Measurements from ENCODE around the gene ENC1. TPM values are rescaled to one million over a fixed set of nuclear protein-coding genes. Genes with fewer than 3 reads are reported as not detected.

The ENC1 gene
- total and polyA plus RNA-seq, 10 of the 15 experiments (the other 5 are each of a cell fraction or from before 2014, with no cell fraction given) = 8.2 to 55.5 (median 32.1) TPM

DNA sequence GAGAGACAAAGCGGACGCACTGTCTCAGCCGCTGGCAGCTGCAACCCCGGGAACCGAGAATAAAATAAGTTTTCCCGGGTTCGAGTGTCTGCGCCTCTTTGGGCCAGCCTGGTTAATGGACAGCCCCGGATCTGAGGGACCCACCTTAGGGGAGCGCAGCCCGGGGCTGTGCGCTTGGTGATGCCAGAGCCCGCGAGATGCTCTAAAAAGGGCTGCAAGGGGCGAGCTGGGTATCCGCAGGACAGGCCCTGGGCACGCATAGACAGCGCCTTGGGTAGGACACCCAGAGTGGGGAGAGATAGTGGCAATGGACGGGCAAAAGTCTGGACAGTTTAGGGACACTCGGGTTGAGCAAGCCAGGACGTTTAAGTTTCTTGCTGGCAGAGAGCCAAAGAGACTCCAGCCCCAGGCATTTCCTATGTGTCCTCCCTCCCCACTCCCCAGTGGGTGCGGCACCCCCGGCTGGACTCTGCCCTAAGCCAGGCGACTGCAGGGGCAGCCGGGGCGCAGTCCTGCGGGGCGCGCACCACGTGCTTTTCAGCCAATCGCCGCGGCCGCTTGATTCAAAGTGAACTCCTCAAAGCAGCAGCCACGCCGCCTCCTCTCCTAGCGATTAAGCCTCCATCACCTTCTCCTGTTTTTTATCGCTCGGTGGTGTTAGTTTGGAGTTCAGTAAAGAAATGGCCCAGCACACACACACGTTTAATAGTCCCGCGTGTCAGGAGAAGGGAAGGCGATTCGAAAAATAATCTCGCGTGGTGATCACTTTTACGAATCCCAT lies 616 bp upstream of the ENC1 start (continued):
- TF ChIP-seq, protein P1, sequence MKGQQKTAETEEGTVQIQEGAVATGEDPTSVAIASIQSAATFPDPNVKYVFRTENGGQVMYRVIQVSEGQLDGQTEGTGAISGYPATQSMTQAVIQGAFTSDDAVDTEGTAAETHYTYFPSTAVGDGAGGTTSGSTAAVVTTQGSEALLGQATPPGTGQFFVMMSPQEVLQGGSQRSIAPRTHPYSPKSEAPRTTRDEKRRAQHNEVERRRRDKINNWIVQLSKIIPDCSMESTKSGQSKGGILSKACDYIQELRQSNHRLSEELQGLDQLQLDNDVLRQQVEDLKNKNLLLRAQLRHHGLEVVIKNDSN (IDR thresholded peaks at IDR 0.05; ENCODE audit: borderline replicate concordance, extremely low read length, insufficient read depth, low read depth, low read length) = peak; percentile 78
- TF ChIP-seq RAD51 (IDR thresholded peaks at IDR 0.05) (peak; percentile 65), RFX5 (IDR thresholded peaks at IDR 0.05; ENCODE audit: low read depth, low read length) (no peak), BACH1 (IDR thresholded peaks at IDR 0.05; ENCODE audit: borderline replicate concordance) (no peak), HDAC2 (IDR thresholded peaks at IDR 0.05) (no peak), ZBED1 (IDR thresholded peaks at IDR 0.05; ENCODE audit: borderline replicate concordance) (no peak), FOXM1 (IDR thresholded peaks at IDR 0.05; ENCODE audit: low read depth, low read length) (peak; percentile 50; the same call in 1 of the 2 replicates), BHLHE40 (IDR thresholded peaks at IDR 0.05; ENCODE audit: borderline replicate concordance in 1 of 2, low read depth in 2 of 2, low read length in 1 of 2) (no peak), POLR2AphosphoS5 (IDR thresholded peaks at IDR 0.05; ENCODE audit: low read length) (no peak), POLR2AphosphoS2 (IDR thresholded peaks at IDR 0.05; ENCODE audit: low read depth, low read length) (no peak), EZH2 (IDR thresholded peaks at IDR 0.05; ENCODE audit: borderline replicate concordance, control insufficient read depth, low read depth, low read length) (no peak)
- TF ChIP-seq, protein P2, sequence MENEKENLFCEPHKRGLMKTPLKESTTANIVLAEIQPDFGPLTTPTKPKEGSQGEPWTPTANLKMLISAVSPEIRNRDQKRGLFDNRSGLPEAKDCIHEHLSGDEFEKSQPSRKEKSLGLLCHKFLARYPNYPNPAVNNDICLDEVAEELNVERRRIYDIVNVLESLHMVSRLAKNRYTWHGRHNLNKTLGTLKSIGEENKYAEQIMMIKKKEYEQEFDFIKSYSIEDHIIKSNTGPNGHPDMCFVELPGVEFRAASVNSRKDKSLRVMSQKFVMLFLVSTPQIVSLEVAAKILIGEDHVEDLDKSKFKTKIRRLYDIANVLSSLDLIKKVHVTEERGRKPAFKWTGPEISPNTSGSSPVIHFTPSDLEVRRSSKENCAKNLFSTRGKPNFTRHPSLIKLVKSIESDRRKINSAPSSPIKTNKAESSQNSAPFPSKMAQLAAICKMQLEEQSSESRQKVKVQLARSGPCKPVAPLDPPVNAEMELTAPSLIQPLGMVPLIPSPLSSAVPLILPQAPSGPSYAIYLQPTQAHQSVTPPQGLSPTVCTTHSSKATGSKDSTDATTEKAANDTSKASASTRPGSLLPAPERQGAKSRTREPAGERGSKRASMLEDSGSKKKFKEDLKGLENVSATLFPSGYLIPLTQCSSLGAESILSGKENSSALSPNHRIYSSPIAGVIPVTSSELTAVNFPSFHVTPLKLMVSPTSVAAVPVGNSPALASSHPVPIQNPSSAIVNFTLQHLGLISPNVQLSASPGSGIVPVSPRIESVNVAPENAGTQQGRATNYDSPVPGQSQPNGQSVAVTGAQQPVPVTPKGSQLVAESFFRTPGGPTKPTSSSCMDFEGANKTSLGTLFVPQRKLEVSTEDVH (IDR thresholded peaks at IDR 0.05; ENCODE audit: low read depth, partially characterized antibody) = no peak
- TF ChIP-seq, protein P3, sequence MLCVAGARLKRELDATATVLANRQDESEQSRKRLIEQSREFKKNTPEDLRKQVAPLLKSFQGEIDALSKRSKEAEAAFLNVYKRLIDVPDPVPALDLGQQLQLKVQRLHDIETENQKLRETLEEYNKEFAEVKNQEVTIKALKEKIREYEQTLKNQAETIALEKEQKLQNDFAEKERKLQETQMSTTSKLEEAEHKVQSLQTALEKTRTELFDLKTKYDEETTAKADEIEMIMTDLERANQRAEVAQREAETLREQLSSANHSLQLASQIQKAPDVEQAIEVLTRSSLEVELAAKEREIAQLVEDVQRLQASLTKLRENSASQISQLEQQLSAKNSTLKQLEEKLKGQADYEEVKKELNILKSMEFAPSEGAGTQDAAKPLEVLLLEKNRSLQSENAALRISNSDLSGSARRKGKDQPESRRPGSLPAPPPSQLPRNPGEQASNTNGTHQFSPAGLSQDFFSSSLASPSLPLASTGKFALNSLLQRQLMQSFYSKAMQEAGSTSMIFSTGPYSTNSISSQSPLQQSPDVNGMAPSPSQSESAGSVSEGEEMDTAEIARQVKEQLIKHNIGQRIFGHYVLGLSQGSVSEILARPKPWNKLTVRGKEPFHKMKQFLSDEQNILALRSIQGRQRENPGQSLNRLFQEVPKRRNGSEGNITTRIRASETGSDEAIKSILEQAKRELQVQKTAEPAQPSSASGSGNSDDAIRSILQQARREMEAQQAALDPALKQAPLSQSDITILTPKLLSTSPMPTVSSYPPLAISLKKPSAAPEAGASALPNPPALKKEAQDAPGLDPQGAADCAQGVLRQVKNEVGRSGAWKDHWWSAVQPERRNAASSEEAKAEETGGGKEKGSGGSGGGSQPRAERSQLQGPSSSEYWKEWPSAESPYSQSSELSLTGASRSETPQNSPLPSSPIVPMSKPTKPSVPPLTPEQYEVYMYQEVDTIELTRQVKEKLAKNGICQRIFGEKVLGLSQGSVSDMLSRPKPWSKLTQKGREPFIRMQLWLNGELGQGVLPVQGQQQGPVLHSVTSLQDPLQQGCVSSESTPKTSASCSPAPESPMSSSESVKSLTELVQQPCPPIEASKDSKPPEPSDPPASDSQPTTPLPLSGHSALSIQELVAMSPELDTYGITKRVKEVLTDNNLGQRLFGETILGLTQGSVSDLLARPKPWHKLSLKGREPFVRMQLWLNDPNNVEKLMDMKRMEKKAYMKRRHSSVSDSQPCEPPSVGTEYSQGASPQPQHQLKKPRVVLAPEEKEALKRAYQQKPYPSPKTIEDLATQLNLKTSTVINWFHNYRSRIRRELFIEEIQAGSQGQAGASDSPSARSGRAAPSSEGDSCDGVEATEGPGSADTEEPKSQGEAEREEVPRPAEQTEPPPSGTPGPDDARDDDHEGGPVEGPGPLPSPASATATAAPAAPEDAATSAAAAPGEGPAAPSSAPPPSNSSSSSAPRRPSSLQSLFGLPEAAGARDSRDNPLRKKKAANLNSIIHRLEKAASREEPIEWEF (IDR thresholded peaks at IDR 0.05; ENCODE audit: insufficient replicate concordance, low read depth, low read length) = no peak
- TF ChIP-seq, protein P4, sequence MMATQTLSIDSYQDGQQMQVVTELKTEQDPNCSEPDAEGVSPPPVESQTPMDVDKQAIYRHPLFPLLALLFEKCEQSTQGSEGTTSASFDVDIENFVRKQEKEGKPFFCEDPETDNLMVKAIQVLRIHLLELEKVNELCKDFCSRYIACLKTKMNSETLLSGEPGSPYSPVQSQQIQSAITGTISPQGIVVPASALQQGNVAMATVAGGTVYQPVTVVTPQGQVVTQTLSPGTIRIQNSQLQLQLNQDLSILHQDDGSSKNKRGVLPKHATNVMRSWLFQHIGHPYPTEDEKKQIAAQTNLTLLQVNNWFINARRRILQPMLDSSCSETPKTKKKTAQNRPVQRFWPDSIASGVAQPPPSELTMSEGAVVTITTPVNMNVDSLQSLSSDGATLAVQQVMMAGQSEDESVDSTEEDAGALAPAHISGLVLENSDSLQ (IDR thresholded peaks at IDR 0.05) = no peak
- TF ChIP-seq, protein P5, sequence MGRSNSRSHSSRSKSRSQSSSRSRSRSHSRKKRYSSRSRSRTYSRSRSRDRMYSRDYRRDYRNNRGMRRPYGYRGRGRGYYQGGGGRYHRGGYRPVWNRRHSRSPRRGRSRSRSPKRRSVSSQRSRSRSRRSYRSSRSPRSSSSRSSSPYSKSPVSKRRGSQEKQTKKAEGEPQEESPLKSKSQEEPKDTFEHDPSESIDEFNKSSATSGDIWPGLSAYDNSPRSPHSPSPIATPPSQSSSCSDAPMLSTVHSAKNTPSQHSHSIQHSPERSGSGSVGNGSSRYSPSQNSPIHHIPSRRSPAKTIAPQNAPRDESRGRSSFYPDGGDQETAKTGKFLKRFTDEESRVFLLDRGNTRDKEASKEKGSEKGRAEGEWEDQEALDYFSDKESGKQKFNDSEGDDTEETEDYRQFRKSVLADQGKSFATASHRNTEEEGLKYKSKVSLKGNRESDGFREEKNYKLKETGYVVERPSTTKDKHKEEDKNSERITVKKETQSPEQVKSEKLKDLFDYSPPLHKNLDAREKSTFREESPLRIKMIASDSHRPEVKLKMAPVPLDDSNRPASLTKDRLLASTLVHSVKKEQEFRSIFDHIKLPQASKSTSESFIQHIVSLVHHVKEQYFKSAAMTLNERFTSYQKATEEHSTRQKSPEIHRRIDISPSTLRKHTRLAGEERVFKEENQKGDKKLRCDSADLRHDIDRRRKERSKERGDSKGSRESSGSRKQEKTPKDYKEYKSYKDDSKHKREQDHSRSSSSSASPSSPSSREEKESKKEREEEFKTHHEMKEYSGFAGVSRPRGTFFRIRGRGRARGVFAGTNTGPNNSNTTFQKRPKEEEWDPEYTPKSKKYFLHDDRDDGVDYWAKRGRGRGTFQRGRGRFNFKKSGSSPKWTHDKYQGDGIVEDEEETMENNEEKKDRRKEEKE (IDR thresholded peaks at IDR 0.05) = no peak

All from GM12878 (cell line).